T-helper 1 cell treated with Interleukin-12 subunit alpha and Interleukin-12 subunit beta and Interleukin-4 antibody, amounts not matched to agents 30 ng/mL and 1 ng/mL, for 36 hours (primary cell): ENCODE data around the gene C5AR2. TPM values are rescaled to one million over a fixed set of nuclear protein-coding genes. Genes with fewer than 3 reads are reported as not detected.
"Not testable (repeated sequence)": the region's sequence is repeated elsewhere in the genome, so short reads cannot be mapped to it uniquely, and the experiment has no call there.

ENCODE experiments used
- intact Hi-C: fragments of 100-400 bp; cut with micrococcal nuclease; formaldehyde crosslinking; loops from one replicate; pipeline ENCODE4 v1.15.1; 2024
- total RNA-seq: library from RNA; stranded (reverse); gene quantifications from 2 replicates; pipeline ENCODE4 v1.2.3, GENCODE V29; 2022

The C5AR2 gene
- total RNA-seq, 1 donor from 2014 or later = 0.22 TPM

DNA sequence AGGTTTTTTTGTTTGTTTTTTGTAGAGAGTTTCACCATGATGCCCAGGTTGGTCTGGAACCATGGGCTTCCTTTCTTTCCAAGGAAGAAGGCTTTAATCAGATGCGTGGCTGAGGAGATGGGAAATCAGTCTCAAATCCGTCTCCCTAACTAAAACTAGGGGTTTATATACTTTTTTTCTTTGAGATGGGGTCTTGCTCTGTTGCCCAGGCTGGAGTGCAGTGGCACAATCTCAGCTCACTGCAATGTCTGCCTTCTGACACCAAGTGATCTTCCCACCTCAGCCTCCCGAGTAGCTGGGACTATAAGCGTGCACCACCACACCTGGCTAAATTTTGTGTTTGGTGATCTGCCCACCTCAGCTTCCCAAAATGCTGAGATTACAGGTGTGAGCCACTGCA is 52.6 kb downstream of the C5AR2 start:
- intact Hi-C loops = not testable (repeated sequence)

- intact Hi-C loops = not testable (repeated sequence)
Observed at GRCh38 chr19:47386582-47386981, 54.6 kb downstream of the C5AR2 start.

DNA sequence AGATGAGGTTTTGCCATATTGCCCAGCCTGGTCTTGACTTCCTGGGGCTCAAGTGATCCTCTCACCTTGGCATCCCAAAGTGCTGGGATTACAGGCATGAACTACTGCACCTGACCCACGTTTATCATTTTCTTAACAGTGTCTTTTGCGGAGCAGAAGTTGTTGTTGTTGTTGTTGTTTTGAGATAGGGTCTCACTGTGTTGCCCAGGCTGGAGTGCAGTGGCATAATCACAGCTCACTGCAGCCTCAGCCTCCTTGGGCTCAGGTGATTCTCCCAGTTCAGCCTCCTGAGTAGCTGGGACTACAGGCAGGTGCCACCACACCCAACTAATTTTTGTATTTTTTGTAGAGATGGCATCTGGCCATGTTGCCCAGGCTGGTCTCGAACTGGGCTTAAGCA is 55.6 kb downstream of the C5AR2 start:
- intact Hi-C loops = not testable (repeated sequence)

DNA sequence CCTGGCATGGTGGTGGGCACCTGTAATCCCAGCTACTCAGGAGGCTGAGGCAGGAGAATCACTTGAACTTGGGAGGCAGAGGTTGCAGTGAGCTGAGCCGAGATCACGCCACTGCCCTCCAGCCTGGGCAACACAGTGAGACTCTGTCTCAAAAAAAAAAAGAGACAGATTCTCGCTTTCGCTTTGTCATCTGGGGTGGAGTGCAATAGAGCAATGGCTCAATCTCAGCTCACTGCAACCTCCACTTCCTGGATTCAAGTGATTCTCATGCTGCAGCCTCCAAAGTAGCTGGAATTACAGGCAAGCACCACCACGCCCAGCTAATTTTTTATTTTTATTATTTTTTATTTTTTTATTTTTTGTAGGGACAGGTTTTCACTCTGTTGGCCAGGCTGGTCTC is 56.7 kb downstream of the C5AR2 start:
- intact Hi-C loops = not testable (repeated sequence)

DNA sequence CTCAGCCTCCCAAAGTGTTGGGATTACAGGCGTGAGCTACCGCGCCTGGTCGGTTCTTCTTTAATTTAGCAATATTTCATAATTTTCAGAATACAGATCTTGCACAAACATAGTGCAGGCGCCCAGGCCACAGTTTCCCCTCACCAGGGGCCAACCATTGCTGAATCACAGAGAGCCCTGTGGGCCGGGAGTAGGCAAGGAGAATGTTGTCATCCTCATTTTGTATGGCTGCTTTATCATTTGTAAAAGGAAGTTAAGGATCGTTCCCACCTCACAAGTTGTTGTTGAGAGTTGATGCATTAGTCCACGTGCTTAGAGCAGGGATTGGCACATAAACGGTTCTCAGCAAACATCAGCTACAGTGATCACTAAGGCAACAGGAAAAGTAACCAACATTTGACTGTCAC is 57.2 kb downstream of the C5AR2 start:
- intact Hi-C loops = no loop called here

DNA sequence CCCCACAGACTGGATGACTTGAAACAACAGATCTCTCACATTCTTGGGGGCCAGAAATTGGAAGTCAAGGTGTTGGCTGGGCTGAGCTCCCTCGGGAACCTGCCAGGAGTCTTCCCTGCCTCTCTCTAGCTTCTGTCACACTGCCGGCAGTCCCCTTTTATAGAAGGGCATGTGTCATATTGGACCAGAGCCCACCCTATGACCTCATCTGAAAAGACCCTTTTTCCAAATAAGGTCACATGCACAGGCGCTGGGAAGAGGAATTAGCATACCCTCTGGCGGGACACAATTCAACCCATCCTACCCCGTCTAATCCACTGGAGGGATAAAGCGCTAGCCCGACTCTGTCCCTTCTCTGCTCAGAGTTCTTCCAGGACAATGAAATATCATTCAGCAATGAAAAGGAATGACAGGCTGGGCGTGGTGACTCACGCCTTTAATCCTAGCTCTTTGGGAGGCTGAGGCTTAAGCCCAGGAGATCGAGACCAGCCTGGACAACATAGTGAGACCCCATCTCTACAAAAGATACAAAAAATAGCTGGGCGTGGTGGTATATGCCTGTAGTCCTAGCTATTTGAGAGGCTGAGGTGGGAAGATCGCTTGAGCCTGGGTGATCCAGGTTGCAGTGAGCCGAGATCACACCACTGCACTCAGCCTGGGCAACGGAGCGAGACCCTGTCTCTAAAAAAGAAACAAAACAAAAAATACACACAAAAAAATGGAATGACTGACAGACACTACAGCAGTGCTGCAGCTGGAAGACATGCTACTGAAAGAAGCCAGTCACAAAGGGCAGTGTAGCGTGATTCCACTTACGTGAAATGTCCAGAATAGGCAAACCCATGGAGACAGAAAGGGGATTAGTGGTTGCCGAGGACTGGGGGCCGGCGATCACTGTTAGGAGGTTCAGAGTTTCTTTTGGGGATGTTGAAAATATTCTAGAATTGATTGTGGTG is 58.8 kb downstream of the C5AR2 start:
- intact Hi-C loops = loop anchor here (1.0 to 2.0 kb wide), 5 partner anchors 36 to 107 kb away; partner anchors contain the start of gene DHX34

- intact Hi-C loops = loop anchor here (1.0 to 2.0 kb wide), 5 partner anchors 36 to 107 kb away; partner anchors contain the start of gene DHX34
Observed at GRCh38 chr19:47391510-47392223, 59.7 kb downstream of the C5AR2 start.

Other genes starting within 250 kb of the C5AR2 start
- gene ZC3H4, start 218.4 kb upstream of the C5AR2 start, total RNA-seq = 135 and 147 TPM in 2 replicates
- gene SAE1, start 201.3 kb upstream of the C5AR2 start, total RNA-seq = 116 TPM in 2 replicates
- gene BBC3, start 101.0 kb upstream of the C5AR2 start, total RNA-seq = 20.2 and 22.0 TPM in 2 replicates
- 35.4 and 36.9 TPM in 2 replicates for gene CCDC9, start 75.7 kb upstream of the C5AR2 start, total RNA-seq
- gene INAFM1, start 57.3 kb upstream of the C5AR2 start, total RNA-seq = 10.3 and 10.6 TPM in 2 replicates
- gene C5AR1, start 22.3 kb upstream of the C5AR2 start, total RNA-seq = 1.3 and 2.2 TPM in 2 replicates
- 15.9 and 16.6 TPM in 2 replicates for gene DHX34, start 17.1 kb downstream of the C5AR2 start, total RNA-seq
- gene MEIS3, start 87.4 kb downstream of the C5AR2 start, total RNA-seq = not detected in 2 replicates
- gene SLC8A2, start 139.7 kb downstream of the C5AR2 start, total RNA-seq = 0.12 TPM in 1 of 2 replicates, not detected in the other
- gene KPTN, start 152.0 kb downstream of the C5AR2 start, total RNA-seq = 11.0 and 13.8 TPM in 2 replicates
- 101 and 102 TPM in 2 replicates for gene NAPA, start 182.9 kb downstream of the C5AR2 start, total RNA-seq
- 0.12 TPM in 2 replicates for gene ZNF541, start 241.0 kb downstream of the C5AR2 start, total RNA-seq